HG03442 (cell line): ENCODE measurements around the gene ADAMTSL1.
A peak's percentile ranks its signal among the peaks of the same experiment; 100 is the strongest.

Experiments
- ATAC-seq: cut with Tn5 transposase; IDR thresholded peaks from one replicate; pipeline ENCODE4 v1.9.1; 2021; ENCODE audit warnings: mild to moderate bottlenecking, moderate library complexity; ENCODE audit not compliant: unreplicated experiment

Gene ADAMTSL1

DNA sequence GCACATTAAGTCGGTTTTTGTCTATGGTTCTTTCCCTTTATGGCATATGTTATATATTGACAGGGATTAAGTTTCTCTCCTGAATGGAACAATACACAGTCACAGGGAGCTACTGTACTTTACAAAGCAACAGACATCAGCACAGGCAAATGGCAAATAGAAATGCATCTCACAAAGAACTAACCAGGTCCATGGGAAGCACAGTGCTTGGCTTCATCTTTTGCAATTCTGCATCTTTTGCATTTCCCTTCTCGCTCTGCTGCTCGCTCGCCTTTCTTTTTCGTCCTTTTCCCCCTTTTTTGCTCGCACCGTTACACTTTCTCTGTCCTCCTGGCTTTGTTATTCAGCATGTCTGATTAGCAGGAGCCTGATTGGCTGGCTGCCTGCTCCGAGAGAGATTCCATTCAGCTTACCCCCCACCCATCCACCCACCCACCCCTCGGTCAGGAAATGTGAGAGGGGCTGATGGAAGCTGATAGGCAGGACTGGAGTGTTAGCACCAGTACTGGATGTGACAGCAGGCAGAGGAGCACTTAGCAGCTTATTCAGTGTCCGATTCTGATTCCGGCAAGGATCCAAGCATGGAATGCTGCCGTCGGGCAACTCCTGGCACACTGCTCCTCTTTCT, at the start of gene ADAMTSL1:
Gene ADAMTSL1 (plus strand): TSS at position 502 of the 628 bp plus-strand sequence. CDS start 80 bp downstream, at position 582.
- no peak for ATAC-seq

- ATAC-seq: no peak
These were observed 46.3 kb upstream of the ADAMTSL1 start for GRCh38 chr9:18427691-18428090.

DNA sequence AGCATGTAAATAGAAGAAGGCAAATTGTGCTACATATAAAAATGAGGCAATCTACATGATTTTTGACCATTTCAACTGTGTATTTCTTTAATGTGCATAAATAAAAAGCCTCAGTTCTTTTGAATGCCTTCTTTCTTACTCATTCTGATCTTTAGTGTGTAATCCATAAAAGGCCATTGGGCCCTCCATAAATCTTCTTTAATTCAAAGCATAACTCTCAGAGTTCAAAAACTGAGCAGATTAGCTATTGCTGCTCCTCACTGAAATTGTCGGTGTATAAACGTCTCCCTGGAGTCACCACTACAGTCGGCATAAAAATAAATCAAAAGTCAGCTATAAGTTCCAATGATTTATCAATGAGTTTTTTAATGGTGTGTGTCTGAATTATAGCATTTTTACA, 45.3 kb upstream of the ADAMTSL1 start:
- ATAC-seq: no peak

GRCh38 chr9:18429070-18429469, 44.9 kb upstream of the ADAMTSL1 start:
- no peak for ATAC-seq

DNA sequence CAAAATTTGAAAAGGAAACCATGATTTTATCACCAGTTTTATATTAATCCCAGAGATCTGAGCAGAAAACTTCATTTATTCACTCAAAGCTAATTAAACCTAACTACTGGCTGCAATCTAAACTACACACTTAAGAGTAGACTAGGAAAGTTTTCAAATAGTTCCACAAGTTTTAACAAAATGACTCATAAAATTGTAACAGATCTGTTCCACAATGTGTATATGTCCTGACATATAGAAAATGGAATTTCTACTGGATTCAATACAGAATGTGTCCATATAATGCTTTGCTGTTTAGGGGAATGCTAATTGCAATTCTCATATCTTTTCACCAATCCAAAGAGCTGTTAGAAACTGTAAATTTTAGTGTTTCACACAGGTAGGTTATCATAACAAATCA, 40.3 kb upstream of the ADAMTSL1 start:
- no peak for ATAC-seq

DNA sequence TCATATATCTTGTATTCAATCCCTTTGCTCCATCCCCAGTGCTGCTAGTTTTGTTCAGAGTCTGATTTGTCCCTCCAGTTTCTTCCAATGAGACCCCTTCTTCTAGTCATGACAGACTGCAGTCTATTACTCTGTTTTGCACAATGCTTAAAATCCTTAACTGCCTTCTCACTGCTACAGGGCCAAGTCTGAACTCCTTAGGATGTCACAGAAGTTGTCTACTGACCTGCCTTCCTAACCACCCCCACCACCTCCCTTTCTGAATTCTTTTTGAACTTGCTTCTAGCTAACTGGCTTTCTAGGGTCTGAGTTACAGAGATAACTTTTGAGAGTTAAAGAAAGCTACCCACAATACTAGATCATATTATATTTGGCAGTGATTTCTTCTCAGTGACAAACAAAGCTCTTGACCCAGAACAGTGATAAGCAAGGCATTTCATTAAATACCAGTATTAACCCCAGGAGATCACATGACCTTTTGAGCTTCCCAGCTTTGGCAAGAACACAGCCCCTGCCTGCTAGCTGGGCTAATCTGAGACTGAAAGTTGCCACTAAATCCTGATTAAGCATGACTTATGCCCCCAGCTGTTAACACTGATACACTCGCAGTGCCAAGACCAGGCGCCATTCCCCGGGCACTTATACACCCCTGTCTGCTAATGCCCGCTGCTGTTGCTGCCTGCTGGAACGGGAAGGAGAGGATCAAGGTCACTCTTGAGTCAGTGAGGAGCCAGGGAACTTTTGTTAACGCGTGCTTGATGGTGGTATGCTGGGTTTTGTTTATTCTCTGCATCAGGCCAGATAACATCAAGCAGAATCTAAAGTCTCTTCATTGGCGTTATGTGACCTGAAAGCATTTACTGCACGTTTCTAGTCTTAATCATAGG, 36.4 kb upstream of the ADAMTSL1 start:
- ATAC-seq: no peak

DNA sequence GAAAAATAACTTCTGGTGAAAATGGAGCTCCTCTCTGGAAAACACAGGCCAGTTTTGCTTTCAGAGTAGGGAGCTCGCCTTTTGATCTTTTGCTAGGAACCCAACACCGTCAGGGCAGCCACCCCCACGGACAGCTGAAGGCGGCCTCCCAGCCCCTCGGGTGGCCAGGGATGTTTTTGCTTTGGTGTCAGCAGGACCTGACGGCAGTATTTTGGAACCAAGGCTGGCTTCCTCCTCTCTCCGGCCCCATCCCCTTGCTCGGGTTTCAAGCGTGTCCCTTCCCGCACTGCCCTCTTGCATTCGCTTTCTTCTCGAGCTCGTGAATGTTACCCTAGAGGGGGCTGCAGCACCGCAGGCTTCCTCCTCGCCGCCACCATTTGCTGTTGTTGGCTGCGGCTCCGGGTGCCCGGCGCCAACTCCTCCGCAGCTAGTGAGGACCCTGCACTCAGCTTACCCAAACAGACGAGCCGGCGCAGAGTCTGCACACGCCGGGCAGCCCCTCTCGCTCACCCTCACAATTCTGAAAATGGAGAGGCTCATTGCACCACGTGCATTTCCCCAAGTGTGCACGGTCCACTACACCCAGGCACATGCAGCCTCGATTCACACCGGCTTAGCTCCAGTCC, 35.5 kb upstream of the ADAMTSL1 start:
- no peak for ATAC-seq

DNA sequence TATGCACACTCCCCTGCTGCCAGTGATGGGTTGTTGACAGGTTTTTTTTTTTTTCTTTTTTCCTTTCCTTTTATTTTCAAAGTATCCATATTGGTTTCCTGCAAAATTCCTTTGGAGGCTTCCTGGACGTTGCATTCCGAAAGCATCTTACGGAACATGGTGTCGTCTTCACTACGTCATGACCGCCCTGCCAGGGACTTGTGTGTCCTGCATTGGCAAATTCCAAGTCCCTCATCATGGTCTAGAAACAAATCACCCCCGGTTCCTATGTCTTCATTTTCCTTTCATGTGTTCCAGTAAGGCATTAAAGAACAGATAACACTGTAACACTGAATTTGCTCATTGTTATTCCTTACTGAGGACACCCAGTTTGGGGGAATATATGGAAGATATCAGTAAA, 35.0 kb upstream of the ADAMTSL1 start:
- ATAC-seq: no peak

GRCh38 chr9:18441261-18441660, 32.7 kb upstream of the ADAMTSL1 start:
- ATAC-seq: no peak

DNA sequence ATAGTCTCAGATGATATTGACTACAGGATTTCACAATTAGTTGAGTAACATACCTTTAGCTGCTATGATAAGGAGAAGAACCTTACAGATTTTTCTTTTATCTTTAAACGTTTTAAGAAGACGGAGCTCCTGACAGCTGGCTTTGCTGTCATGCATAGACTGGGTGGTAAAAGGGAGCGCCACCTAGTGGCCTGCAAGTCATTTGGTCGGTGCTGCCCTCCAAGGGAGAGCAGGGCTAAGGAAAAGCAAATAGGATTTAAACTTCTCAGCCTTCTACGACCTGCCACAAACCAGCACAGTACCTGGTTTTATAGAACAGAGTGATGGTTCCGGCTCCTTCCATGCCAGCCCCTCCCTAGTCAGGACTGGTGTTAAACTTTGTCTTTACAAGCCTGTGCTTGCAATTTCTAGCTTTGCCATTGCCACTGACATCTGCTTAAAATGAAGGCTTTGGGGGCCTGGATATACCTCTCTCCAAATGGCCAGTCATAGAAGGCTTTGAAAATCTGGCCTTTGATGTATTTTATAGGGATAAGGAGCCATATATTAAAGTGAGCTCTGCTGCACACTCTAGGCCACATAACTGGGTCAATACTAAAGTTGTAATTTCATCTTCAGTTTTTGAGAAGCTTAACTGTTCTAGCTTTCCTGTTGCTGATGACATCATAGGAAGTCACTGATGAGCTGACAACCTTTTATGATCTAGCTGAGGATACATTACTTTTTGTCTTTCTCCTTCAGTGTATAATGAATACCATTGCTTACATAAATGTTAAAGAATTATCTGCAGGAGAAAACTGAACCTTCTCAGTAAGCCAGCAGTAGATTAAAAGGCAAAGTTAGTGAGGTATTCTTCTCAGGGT, 31.1 kb upstream of the ADAMTSL1 start:
- ATAC-seq: peak; percentile 89

DNA sequence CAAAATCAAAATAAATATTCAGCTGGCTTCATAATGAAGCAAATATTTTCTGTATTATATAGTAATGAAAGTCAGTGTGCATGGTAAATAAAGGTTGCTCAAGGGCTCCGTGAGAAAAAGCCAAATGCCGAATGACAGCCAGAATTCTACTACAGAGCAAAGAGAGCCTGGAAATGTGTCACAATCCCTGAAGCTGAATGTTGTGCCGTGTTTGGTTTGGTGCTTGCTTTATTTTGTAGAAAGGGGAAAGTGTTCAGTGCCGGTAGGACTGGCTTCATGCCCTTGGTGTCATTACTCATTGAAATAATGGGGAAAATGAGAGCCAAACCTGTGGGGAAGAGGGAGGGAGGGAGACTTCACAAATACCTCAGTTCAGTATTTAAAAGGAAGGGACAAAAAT, 26.8 kb upstream of the ADAMTSL1 start:
- no peak for ATAC-seq

DNA sequence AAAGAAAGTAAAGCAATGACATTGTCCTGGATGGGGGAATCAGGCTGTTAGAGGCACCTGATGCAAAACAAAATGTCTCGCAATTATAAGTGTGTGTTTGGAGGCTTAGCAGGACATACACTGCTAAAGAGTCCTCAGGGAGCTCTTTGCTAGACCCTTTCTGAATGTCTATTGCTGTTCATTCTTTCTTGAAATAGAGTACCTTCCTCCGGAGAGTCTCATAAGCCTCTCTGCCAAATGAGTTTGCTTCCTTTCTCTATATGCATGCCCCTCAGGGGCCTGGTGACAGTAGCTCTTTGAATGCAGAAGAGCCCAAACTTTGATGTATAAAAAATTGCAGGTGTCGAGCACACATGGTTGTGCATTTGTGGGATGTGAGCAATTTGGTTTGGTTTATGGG, 26.4 kb upstream of the ADAMTSL1 start:
- ATAC-seq: no peak

- ATAC-seq: no peak
These were observed 25.9 kb upstream of the ADAMTSL1 start for GRCh38 chr9:18448101-18448500.

DNA sequence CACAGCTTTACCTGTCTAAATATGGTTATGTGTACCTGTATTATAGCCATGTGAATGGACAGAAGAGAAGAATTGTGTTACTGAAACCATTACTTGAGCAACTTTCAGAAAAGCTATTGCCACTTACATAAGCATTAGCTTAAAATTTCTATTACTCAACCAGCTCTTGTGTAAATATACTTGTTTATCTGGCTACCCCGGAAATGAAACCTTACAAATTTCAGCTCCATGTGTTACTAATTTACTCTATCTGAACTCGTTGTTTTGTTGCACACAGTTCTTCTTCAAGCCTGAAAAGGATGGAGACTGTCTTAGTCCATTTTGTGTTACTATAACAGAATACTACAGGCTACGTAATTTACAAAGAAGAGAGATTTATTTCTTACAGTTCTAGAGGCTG, 22.5 kb upstream of the ADAMTSL1 start:
- no peak for ATAC-seq

GRCh38 chr9:18452276-18452675, 21.7 kb upstream of the ADAMTSL1 start:
- no peak for ATAC-seq

- no peak for ATAC-seq
These were observed 17.2 kb upstream of the ADAMTSL1 start for GRCh38 chr9:18456624-18457237.

DNA sequence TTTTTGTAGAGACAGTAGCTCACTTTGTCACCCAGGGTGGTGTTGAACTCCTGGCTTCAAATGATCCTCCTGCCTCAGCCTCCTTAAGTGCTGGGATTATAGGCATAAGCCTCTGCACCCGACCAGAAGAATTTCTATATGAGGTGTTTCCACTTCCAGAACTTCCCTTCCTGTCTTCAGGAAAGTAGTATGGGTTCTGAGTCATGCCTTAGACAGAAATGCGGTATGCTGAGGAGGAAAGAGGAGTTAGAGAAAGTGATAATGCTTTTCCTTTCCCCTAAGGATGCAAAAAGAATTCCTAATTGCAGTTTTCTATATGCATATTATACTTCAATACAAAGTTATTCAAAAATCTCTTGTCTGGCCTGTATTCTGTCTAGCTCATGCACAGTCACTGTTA, 16.4 kb upstream of the ADAMTSL1 start:
- no peak for ATAC-seq

- ATAC-seq: no peak
These were observed 13.9 kb upstream of the ADAMTSL1 start for GRCh38 chr9:18459962-18460584.

DNA sequence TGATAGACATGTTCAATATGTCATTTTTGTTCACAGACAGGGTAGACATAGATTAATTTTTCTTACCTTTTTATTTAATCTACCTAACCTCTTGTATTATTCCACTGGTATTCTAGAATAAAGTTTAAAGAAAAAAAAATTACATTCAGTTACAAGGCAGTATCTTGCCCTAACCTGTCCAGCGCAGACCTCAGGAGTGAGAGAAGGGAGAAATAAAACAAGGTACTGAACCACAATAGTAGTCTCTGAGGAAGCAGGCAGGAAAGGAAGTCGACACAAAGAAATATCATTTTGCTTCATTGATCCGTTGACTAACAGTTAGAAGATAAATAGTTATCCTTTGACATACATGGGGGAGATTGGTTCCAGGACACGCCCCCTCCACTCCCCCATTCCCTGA, 12.5 kb upstream of the ADAMTSL1 start:
- no peak for ATAC-seq

DNA sequence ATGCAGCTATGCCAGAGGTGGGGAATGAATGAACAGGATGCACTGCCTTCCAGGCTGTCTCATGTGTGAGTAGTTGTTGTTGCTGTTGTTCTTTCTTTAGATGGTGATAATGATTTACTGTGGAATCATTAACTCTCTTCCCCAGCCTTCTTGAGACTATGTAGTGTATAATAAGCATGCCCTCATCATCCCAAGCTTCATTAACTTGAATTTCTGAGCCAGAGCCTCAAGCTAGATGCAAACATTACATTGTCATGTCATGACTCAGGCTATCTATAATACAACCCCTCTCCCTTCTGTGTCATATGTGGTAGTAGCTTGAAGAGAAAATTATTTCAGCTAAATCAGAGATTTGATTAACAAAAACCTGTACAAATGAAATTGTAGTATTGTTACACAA, 10.0 kb upstream of the ADAMTSL1 start:
- no peak for ATAC-seq
